Measurements from ENCODE around the gene AGMO.

The AGMO gene

DNA sequence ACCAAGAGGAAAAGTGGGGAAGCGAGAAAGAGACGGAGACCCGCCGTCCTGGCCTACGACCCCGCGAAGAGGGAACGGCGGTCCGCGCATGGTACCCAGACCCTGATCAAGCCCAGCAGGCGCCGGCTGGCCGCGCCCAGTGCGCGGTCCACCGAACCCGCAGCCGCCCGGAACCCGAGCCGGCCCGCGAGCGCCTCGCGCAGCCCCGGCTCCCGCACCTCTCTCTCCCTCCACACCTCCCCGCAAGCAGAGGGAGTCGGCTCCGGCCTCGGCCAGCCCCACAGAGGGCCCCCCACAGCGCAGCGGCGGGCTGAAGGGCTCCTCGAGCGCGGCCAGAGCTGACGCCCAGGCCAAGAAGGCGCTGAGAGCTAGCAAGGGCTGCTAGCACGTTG, 164.7 kb downstream of the AGMO start:
- no peak for DNase-seq (ENCODE audit: low read depth)

- no peak for DNase-seq (ENCODE audit: low read depth)
Observed at GRCh38 chr7:15396210-15397158, 165.3 kb downstream of the AGMO start.

GRCh38 chr7:15389073-15389472, 172.7 kb downstream of the AGMO start:
- DNase-seq (ENCODE audit: low read depth), result no peak

GRCh38 chr7:15378494-15379145, 183.2 kb downstream of the AGMO start:
- no peak for DNase-seq (ENCODE audit: low read depth)

- DNase-seq (ENCODE audit: low read depth), result no peak
Observed at GRCh38 chr7:15376600-15376999, 185.2 kb downstream of the AGMO start.

GRCh38 chr7:15370441-15370840, 191.4 kb downstream of the AGMO start:
- DNase-seq (ENCODE audit: low read depth), result no peak

GRCh38 chr7:15368653-15369052, 193.2 kb downstream of the AGMO start:
- no peak for DNase-seq (ENCODE audit: low read depth)

GRCh38 chr7:15367897-15368296, 193.9 kb downstream of the AGMO start:
- DNase-seq (ENCODE audit: low read depth), result no peak

GRCh38 chr7:15358112-15358511, 203.7 kb downstream of the AGMO start:
- DNase-seq (ENCODE audit: low read depth), result no peak

DNA sequence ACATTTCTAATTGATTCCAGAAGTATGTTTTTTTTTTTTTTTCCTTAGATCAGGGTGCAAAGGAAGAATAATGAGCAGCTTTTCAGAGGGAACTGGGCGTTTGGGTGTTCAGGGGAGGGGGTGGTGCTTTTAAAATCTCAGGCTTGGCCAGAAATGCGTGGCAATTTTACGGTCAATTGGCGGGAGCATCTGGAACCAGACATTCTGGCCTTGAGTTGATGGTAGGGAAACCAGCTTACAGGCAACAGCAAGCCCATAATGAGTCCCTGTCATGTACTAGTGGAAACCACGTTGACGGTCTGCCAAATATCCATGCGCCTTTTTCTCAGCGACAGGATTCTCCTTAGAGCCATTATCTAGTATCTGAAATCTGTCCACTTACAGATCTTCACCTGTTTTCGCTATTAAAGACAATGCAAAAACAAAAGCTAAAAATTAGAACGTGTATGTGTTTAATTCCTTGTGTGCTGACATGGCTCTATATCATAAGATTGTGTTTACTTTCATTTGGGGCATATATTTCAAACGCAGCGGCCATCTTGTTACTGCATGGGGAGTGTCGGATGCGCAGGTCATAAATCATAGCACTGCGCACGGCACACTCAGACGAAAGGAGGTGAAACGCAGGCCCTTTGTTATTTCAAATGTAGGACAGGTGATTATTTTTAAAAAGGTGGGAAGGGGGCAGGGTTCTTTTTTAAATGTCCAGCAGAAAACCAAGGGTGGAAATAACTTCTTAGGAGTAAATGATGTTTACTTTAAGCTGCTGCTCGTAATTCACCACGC, 209.2 kb downstream of the AGMO start:
- no peak for DNase-seq (ENCODE audit: low read depth)

GRCh38 chr7:15345216-15345615, 216.6 kb downstream of the AGMO start:
- DNase-seq (ENCODE audit: low read depth), result no peak

DNA sequence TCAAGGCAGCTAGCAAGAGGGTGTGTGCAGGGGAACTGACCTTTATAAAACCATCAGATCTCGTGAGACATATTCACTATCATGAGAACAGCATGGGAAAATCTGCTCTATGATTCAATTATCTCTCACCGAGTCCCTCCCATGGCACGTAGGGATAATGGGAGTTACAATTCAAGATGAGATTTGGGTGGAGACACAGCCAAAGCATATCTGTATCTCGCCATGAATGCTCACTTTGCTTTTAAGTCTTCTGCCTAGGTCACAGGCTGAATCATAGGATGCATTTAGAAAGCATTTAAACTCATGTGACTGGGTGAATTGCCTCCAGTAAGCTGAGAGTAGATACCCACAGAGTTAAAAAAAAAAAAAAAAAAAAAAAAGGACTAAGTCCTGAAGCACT, 220.0 kb downstream of the AGMO start:
- DNase-seq (ENCODE audit: low read depth), result no peak

DNA sequence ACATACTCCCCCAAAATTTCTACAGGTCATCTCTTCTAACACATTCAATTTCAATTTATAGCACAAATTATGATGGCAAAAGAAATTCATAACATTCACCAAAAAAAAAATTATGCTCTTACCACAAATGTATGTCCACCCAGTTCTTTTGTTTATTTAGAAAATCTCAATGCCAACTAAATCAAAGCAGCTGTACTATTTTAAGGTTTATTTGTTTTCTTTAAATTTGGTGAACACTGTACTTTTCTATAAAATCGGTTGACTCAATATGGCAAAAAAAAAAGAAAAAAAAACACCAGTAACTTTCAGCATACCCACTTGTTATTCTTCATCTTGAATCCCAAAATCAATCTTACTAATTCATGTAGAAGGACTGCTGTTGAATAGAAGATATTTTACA, 225.7 kb downstream of the AGMO start:
- DNase-seq (ENCODE audit: low read depth), result no peak

DNA sequence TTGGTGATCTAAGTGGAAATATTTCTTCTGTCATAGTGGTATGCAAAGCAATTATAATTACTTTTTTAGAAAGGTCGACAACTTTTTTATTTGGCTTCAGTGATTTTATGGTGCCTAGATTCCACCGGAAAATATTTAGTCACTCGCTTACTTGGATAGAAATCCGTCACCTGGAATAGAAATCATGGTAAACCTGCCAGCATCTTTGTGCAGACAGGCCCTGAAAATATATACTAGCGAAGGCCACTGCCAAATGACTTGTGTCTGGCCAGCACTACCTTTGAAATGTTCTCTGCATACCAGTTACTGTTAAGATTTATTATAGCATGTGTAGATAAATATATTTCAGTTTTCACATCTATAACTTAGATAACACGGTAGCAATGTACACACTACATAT, 226.4 kb downstream of the AGMO start:
- no peak for DNase-seq (ENCODE audit: low read depth)

GRCh38 chr7:15334536-15335263, 227.1 kb downstream of the AGMO start:
- no peak for DNase-seq (ENCODE audit: low read depth)

GRCh38 chr7:15332956-15333355, 228.9 kb downstream of the AGMO start:
- no peak for DNase-seq (ENCODE audit: low read depth)

DNA sequence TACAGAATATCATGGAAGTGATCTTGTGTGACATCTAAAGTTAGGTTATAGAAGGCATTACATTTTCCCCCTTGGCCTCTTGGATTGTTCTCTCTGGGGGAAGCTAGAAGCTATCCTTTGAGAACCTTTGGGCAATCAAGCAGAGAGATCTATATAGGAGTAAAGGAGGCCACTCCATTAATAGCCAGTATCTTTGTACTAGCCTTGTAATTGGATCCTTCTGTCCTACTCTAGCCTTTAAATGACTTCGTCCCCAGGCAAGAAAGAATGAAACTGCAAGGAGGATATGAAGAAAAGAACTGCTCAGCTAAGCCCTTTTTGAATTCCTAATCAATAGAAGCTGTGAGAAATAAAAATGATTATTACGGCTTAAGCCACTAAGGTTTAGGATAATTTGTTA, 230.9 kb downstream of the AGMO start:
- DNase-seq (ENCODE audit: low read depth), result no peak

DNA sequence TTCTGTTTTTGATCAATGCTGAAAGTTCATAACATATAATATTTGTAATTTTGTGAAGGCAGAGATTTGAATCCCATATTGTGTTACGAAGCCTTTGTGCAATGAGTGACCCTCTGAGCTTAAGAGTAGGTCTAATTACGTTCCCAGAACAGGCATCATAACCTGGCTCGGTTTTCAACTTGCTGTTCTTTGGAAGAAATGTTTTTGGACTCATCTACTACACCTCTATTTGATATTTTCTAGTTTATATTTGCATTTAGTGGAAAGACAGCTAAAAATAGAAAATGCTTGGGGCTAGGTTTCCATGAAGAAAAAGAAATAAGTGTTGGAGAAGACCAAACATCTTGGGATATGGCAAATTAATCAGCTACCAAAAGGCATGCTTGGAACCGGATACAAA, 234.8 kb downstream of the AGMO start:
- DNase-seq (ENCODE audit: low read depth), result no peak

GRCh38 chr7:15326044-15326644, 235.7 kb downstream of the AGMO start:
- no peak for DNase-seq (ENCODE audit: low read depth)

DNA sequence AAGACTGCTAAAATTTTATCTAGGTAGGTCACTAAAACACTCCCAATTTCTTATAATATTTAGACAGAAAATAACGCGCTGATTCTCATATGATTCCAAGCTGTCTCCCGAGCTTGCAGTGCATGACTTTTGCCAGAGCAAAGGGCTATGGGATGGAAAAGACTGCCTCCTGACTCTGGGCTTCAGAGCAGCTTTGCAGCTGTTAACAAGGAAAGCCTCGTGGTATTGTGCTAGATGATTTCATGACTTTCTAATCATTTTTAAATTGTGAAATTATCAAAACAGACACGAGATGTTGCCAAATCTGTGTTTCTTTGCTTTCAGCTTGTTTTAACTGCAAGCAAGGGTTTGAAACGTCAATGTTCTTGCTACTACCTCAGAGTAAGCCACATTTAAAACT, 238.3 kb downstream of the AGMO start:
- DNase-seq (ENCODE audit: low read depth), result no peak

DNA sequence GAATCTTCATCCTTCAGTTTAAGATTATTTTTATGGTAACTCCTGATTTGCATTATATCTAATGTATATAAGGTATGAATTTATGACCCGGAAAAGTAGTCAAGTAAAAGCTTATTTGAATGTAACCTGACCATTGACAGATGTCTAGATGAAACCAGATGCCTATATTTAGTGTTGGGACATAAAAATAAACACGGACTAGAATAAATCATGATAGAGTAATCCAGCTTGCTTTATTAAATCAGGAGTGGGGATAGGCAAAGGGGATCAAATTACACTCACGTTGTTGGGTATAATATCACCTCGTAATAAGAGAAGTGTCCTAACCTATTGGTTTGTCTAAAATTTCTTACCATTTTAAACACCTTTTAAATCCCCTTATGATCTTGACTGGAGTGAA, 244.6 kb downstream of the AGMO start:
- DNase-seq (ENCODE audit: low read depth), result no peak

DNA sequence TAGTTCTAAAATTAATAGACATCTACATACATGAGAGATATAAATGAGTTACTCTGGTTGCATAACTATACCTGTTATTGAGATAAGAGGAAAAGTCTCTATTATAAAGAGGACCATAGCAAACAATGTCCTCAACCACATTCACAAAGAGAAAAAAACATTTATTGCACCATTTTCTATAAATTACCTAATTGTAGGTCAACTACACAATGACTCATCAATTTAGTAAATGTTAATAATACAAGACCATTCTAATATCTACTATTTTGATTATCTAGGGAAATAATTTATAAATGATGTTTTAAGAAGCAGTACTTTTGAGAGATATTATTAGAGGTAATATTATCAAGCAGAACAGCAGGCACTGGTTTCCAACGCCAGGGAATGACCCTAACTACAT, 246.1 kb downstream of the AGMO start:
- DNase-seq (ENCODE audit: low read depth), result no peak

Data from activated gamma-delta T cell treated with anti-CD3 and anti-CD28 coated beads, Interleukin-2, amount 50 U/mL, for 16 hours (primary cell).